ENCODE measurements around the gene TPSD1. TPM values are rescaled to one million over a fixed set of nuclear protein-coding genes. Genes with fewer than 3 reads are reported as not detected.

TPSD1 gene
- polyA plus RNA-seq, 1 donor (not counting 4 experiments of a cell fraction or from before 2014, with no cell fraction given), result not detected

DNA sequence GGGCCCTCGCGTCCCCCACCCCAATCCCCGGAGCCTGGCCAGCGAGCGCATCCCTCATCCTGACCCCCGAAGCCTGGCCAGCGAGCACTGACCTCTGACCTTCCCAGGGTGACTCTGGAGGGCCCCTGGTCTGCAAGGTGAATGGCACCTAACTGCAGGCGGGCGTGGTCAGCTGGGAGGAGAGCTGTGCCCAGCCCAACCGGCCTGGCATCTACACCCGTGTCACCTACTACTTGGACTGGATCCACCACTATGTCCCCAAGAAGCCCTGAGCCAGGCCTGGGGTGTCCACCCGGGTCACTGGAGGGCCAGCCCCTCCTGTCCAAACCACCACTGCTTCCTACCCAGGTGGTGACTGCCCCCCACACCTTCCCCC is 2.3 kb downstream of the TPSD1 start:
- Histone ChIP-seq H3K4me2 (ENCODE audit: control insufficient read depth, extremely low read depth, insufficient read depth, low read depth, low read length) (no peak overlapping the region), H3K79me2 (ENCODE audit: control insufficient read depth, insufficient read depth, low read length) (no peaks in the 10 kb centered on the region), H2AFZ (ENCODE audit: control insufficient read depth, low read length) (no peak overlapping the region), H3K9me1 (ENCODE audit: control insufficient read depth, extremely low read depth, insufficient read depth, low read length) (no peaks in the 10 kb centered on the region), H3K27me3 (ENCODE audit: control insufficient read depth, extremely low read depth, insufficient read depth, low read length) (peaks cover 44% of the 10 kb centered on the region), H4K20me1 (ENCODE audit: control insufficient read depth, extremely low read depth, insufficient read depth, low read length) (no peaks in the 10 kb centered on the region), H3K4me3 (ENCODE audit: control insufficient read depth in 2 of 3, extremely low read depth in 1 of 3, insufficient read depth in 2 of 3, low read depth in 1 of 3, low read length in 3 of 3) (no peak overlapping the region), H3K4me1 (ENCODE audit: control insufficient read depth, extremely low read depth, insufficient read depth, low read length) (no peaks in the 10 kb centered on the region), H3K9ac (ENCODE audit: control insufficient read depth, extremely low read depth, insufficient read depth, low read length) (no peak overlapping the region), H3K9me3 (ENCODE audit: control insufficient read depth, low read depth, low read length) (no peaks in the 10 kb centered on the region), H3K27ac (ENCODE audit: control insufficient read depth, insufficient read depth, low read length) (no peak overlapping the region), H3K36me3 (ENCODE audit: control insufficient read depth in 2 of 2, extremely low read depth in 1 of 2, insufficient read depth in 2 of 2, low read length in 2 of 2) (no peaks in the 10 kb centered on the region)
- dilution Hi-C loops (cut with MboI; ENCODE audit: extremely low pct_ligation_motif_present, low sequenced_read_pairs), result no loop called here
- FAIRE-seq (no peak), DNase-seq (ENCODE audit: low read depth, low spot score) (no peak)
- TF ChIP-seq, protein P1, sequence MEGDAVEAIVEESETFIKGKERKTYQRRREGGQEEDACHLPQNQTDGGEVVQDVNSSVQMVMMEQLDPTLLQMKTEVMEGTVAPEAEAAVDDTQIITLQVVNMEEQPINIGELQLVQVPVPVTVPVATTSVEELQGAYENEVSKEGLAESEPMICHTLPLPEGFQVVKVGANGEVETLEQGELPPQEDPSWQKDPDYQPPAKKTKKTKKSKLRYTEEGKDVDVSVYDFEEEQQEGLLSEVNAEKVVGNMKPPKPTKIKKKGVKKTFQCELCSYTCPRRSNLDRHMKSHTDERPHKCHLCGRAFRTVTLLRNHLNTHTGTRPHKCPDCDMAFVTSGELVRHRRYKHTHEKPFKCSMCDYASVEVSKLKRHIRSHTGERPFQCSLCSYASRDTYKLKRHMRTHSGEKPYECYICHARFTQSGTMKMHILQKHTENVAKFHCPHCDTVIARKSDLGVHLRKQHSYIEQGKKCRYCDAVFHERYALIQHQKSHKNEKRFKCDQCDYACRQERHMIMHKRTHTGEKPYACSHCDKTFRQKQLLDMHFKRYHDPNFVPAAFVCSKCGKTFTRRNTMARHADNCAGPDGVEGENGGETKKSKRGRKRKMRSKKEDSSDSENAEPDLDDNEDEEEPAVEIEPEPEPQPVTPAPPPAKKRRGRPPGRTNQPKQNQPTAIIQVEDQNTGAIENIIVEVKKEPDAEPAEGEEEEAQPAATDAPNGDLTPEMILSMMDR (optimal IDR thresholded peaks at IDR 0.05 in 1 of 3, IDR thresholded peaks at IDR 0.05 in 1 of 3, conservative IDR thresholded peaks at IDR 0.05 in 1 of 3; ENCODE audit: extremely low read depth in 1 of 3, insufficient read depth in 2 of 3, low read length in 3 of 3), result no peak
- TF ChIP-seq EZH2 (IDR thresholded peaks at IDR 0.05; ENCODE audit: low read length), result no peak

DNA sequence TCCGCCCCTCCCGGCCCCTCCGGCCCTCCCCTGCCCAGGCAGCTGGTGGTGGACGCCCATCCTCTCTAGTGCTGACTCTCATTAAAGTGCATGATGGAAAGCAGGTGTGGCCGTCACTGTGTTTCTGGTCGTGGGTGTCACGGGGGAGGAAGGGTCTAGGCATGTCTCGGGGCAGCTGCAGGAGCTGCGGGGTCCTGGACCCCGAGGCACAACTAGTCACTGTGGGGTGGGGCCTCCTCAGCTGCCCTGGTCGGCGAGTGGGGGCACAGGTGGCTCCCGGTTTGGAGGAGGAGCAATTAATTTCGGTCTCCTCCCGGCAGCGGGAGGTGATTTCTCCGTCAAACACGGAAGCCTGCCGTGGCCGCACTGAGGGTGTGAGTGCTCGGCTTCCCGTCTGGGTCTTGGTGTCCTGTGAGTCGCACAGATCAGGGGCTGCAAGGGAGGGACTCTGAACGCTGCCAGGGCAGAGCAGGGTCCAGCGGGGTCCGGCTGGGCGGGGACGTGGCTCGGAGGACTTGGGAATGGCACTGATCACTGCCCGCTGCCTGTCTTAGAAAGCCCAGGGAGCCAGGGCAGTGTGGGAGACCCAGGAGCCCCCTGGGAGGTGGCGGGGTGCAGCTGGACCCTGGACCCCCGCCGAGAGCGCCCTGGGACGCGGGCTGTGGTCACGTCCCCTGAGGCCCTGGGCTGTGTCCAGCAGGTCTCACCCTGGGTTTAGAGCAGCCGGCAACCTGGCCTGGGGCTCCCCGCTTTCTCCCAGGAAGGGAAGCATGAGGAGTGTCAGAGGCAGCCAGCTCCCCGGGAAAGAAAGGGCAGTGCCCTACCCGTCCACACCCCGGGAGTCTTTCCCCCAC is 3.3 kb downstream of the TPSD1 start:
- TF ChIP-seq EZH2 (IDR thresholded peaks at IDR 0.05; ENCODE audit: low read length), result peak; percentile 80
- TF ChIP-seq, protein P1 (optimal IDR thresholded peaks at IDR 0.05 in 1 of 3, IDR thresholded peaks at IDR 0.05 in 1 of 3, conservative IDR thresholded peaks at IDR 0.05 in 1 of 3; ENCODE audit: extremely low read depth in 1 of 3, insufficient read depth in 2 of 3, low read length in 3 of 3), result no peak
- Histone ChIP-seq H3K4me1 (ENCODE audit: control insufficient read depth, extremely low read depth, insufficient read depth, low read length) (no peaks in the 10 kb centered on the region), H4K20me1 (ENCODE audit: control insufficient read depth, extremely low read depth, insufficient read depth, low read length) (no peaks in the 10 kb centered on the region), H2AFZ (ENCODE audit: control insufficient read depth, low read length) (no peak overlapping the region), H3K79me2 (ENCODE audit: control insufficient read depth, insufficient read depth, low read length) (no peaks in the 10 kb centered on the region), H3K4me3 (ENCODE audit: control insufficient read depth in 2 of 3, extremely low read depth in 1 of 3, insufficient read depth in 2 of 3, low read depth in 1 of 3, low read length in 3 of 3) (no peak overlapping the region), H3K4me2 (ENCODE audit: control insufficient read depth, extremely low read depth, insufficient read depth, low read depth, low read length) (no peak overlapping the region), H3K9ac (ENCODE audit: control insufficient read depth, extremely low read depth, insufficient read depth, low read length) (no peak overlapping the region), H3K36me3 (ENCODE audit: control insufficient read depth in 2 of 2, extremely low read depth in 1 of 2, insufficient read depth in 2 of 2, low read length in 2 of 2) (no peaks in the 10 kb centered on the region), H3K9me1 (ENCODE audit: control insufficient read depth, extremely low read depth, insufficient read depth, low read length) (no peaks in the 10 kb centered on the region), H3K9me3 (ENCODE audit: control insufficient read depth, low read depth, low read length) (no peaks in the 10 kb centered on the region), H3K27me3 (ENCODE audit: control insufficient read depth, extremely low read depth, insufficient read depth, low read length) (peaks cover 47% of the 10 kb centered on the region), H3K27ac (ENCODE audit: control insufficient read depth, insufficient read depth, low read length) (no peak overlapping the region)
- dilution Hi-C loops (cut with MboI; ENCODE audit: extremely low pct_ligation_motif_present, low sequenced_read_pairs), result no loop called here
- FAIRE-seq (no peak), DNase-seq (ENCODE audit: low read depth, low spot score) (no peak)
